Suppressor macrophage (primary cell): ENCODE results near the gene PLPPR4.
"Not testable (repeated sequence)": the region's sequence is repeated elsewhere in the genome, so short reads cannot be mapped to it uniquely, and the experiment has no call there.

Experiments
- DNase-seq, 4 experiments: peaks; one replicate each; pipeline ENCODE4 v3.0.0-alpha.2; 2020 to 2022

Gene PLPPR4

DNA sequence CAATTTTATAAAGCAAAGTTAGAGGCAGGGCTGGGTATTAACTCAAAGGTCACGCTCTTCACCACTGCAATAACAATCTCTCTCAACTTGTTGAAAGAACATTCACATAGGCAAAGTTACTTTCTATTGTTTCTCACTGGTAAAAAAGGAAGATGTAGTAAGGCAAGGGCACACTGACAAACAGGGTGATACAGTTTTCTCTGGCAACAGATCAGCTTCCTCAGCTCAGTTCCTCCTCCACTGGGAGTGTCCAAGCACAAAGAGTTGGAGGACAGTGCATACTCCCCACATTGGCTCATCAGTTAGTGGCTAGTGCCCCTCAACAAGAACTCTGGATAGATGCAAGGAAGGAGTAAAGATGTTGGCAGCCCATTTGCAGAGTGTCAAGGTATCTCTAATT is 3.7 kb downstream of the PLPPR4 start:
- DNase-seq: peak in 1 of 4 experiments; percentile 1

DNA sequence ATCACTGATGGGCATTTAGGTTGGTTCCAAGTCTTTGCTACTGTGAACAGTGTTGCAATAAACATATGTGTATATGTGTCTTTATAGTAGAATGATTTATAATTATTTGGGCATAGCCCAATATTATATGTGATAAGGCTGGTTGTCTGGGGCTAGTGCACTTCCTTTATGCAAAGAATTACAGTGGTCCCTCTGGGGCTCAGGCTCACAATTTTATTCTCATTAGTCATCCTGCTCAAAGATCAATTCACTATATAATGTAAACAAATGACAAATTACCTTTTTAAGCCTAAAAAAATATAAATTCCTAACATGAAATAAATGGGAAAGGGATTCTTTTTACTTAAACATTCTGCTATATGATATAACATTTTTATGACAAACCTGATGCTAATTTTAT is 5.0 kb downstream of the PLPPR4 start:
- DNase-seq: no peak

DNA sequence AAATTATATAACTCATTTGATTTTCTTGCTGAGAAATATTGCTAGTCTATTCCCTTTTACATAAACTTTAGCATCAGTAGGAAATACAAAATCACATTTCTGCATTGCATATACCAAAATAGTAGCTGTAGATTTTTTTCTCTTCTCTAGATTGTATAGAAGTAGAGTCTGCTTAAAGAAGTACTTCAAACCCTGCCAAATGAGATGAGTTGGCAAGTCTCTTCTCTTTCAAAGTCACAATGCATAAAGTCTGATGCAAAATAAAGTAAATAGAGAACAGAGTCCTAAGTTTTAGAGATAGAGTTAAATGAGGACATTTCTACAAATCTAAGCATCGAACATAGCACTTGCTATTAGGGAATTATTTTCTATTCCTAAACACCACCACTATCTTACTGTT is 6.4 kb downstream of the PLPPR4 start:
- DNase-seq: no peak

DNA sequence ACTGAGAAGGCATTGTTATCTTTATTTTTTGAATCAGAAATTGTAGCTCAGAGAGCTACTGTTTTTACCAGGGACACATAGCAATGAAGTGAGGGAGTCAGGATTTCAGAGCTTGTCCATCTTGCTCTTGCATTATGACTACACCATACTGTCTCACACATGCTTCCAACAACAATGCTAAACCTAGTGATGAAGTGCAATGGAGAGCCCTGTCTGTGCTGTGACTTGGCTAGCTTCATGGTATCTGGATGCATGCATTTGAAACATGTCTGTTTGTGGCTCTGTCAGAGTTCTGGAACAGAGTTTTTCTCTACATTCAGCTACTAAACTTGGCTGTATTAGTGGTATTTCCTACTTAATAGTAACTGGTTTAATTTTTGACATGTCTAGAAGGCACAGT is 7.0 kb downstream of the PLPPR4 start:
- no peak for DNase-seq

DNA sequence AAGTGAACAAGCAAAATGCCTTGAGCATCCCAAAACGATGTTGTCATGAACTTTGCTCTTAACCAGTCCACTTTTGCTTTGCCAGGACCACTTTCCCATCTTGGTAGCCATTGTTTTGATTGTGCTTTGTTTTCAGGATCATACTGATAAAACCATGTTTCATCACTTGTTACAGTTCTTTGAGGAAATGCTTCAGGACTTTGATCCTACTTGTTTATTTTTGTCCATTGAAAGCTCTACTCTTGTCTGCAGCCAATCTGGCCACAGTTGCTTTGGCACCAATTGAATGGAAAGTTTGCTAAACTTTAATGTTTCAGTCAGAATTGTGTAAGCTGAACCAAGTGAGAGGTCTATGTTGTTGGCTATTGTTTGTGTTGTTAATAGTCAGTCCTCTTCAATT is 12.8 kb downstream of the PLPPR4 start:
- no peak for DNase-seq

DNA sequence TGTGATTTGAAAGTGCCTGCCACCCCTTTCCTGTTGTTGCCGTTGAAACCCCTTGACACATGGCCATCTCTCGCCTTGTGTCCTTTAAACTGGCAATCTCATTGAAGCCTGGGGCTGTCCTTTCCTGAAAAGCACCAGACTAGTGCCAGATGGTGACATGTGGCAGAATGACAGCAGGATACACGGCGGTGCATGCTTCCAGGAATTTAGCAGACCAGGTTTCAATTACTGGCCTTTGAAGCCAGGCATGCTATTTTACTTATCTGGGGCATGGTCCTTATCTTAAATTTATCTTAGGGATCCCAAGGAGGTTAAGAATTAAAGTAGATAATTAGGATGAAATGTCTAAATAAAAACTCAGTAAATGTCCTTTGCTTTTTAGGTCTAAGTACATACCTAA is 15.2 kb downstream of the PLPPR4 start:
- DNase-seq: no peak

DNA sequence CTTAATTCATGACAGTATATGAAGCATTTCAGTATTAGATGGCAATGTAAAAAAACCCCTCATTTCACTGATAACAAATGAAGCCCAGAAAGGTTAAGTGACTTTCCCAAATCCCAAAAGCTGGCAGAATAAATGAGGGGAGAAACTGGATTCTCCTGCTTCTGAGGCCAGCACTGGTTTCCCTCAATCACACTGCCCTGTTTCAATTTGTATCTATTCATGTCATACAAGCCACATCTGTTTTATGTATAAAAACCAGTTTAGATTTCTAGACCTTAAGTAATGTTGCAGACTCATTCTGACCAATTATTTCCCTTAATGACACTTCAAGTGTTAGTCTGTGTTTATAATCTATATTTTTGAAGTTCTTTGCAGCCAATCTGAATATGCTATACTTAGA is 16.8 kb downstream of the PLPPR4 start:
- DNase-seq: no peak

DNA sequence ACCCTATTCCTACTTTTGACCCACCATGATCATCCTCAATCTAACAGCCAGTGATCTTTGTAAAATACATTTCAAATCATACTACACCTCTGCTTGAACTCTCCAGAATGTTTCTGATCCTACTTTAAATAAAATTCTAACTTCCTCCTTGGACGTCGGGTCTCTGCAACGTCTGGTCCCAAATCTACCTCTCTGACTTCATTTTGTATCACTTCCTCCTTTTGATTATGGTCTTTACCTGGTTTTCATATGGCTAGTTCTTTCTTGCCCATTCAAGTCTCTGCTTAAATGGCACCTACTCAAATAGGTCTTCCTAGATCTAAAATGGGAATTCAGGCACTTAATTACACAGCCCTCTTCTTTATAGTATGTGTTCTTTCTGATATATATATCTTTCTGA is 18.2 kb downstream of the PLPPR4 start:
- DNase-seq: no peak

DNA sequence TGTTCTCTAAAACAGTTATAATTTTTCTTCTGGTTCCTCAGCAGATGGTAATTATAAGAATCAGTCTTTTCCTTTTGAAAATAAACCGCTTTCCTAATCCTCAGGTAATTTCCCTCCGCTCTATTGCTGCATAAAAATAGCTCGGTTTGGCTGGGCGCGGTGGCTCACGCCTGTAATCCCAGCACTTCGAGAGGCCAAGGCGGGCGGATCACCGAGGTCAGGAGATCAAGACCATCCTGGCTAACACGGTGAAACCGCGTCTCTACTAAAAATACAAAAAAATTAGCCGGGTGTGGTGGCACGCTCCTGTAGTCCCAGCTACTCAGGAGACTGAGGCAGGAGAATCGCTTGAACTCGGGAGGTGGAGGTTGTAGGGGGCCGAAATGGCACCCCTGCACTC is 19.2 kb downstream of the PLPPR4 start:
- DNase-seq: not testable (repeated sequence)

DNA sequence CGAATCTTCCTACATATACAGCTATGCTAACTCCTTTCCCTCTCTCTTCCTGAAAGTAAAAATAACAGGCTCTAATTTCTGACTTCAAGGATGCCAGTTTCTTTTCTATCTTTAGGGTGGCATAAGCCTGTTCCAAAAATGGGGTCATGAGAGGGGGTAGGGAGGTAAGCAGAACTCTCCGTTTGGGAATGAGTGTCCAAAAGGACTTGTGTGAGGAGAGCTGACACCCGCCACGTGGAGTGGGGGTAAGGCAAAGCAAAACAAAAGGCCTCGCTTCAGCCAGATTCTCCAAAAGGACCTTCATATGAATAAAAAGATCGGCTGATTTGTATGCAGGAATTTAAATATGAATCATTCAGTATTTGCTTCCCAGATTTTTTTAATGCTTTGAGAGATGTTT is 28.6 kb downstream of the PLPPR4 start:
- no peak for DNase-seq

DNA sequence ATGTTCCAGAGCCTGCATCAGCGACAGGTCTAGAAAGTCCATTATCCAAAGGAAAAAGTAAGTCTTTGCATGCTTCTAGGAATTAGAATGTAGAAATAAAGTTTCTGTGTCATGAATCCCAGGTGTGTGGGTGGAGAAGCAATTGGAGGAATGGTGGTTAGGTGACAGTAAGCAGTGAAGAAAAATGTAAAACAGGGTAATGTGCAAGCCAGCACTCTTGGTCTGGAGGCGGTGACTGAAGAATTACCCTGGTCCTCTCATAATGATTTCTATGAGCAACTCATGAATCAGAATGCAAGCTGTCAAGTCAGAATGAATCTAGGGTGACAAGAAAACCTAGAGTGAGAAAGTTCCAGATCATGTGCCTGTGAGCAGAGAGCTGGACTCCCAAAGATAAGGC is 33.6 kb downstream of the PLPPR4 start:
- no peak for DNase-seq

DNA sequence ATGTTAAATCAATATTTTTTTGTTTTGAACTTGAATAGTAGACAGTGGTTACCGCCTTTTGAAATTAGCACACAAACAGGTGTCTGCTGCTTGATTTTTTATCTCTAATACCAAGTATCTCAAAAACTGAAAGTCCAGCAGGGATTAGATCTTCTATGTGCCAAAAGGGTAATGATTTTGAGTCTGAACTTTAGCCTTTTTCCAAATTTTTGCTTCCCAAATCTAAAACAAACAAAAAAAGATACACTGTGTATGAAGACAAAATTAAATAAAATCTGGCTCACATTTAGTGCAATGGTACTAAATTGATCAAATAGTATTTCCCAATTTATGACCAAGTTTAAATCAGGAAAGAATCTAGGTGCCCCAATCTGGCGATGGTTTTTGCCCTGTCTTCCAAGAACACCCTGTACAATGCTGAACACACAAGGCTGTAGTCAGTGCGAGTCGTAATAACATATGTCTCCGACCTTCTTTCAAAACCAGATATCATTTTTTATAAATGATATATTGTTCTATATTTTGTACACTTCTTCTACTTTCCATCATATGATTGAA is 40.5 kb downstream of the PLPPR4 start:
- no peak for DNase-seq

DNA sequence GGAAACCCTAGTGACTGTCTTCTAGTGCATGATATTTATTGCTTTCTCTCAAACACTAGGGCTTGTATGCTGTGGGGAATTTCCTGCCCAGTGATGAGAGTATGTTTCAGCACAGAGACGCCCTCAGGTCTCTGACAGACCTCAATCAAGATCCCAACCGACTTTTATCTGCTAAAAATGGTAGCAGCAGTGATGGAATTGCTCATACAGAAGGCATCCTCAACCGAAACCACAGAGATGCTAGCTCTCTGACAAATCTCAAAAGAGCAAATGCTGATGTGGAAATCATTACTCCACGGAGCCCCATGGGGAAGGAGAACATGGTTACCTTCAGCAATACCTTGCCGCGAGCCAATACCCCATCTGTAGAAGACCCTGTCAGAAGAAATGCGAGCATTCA is 41.3 kb downstream of the PLPPR4 start:
- DNase-seq: no peak

DNA sequence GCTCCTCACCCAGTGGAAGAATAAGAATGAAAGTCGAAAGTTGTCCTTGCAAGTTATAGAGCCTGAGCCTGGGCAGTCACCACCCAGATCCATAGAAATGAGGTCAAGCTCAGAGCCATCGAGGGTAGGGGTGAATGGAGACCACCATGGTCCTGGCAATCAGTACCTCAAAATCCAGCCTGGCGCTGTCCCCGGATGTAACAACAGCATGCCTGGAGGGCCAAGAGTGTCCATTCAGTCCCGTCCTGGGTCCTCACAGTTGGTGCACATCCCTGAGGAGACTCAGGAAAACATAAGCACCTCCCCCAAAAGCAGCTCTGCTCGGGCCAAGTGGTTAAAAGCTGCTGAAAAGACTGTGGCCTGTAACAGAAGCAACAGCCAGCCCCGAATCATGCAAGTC is 41.8 kb downstream of the PLPPR4 start:
- DNase-seq: no peak

DNA sequence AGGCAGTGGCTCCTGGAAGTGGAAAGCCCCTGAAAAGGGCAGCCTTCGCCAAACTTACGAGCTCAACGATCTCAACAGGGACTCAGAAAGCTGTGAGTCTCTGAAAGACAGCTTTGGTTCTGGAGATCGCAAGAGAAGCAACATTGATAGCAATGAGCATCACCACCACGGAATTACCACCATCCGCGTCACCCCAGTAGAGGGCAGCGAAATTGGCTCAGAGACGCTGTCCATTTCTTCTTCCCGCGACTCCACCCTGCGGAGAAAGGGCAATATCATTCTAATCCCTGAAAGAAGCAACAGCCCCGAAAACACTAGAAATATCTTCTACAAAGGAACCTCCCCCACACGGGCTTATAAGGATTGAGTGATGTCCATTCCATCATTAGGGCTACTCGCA is 42.4 kb downstream of the PLPPR4 start:
- DNase-seq: no peak

DNA sequence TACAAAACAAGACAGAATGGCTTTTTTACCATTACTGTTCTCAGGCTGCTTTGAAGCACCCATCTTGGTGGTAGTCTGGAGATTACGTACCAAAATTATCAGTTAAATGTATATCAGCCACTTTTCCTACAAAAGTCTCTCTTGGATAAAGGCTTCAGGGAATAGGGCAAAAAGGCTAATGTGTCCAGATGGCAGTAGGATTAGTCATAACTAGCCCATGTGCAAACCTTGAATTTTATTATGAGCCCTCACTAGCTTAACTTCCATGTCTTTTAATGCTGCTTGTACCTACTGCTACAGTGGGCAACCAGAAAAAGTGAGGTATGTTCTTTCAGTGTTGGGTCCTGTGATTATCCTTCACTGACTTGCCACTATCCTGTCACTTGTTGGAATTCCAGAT is 51.0 kb downstream of the PLPPR4 start:
- no peak for DNase-seq

DNA sequence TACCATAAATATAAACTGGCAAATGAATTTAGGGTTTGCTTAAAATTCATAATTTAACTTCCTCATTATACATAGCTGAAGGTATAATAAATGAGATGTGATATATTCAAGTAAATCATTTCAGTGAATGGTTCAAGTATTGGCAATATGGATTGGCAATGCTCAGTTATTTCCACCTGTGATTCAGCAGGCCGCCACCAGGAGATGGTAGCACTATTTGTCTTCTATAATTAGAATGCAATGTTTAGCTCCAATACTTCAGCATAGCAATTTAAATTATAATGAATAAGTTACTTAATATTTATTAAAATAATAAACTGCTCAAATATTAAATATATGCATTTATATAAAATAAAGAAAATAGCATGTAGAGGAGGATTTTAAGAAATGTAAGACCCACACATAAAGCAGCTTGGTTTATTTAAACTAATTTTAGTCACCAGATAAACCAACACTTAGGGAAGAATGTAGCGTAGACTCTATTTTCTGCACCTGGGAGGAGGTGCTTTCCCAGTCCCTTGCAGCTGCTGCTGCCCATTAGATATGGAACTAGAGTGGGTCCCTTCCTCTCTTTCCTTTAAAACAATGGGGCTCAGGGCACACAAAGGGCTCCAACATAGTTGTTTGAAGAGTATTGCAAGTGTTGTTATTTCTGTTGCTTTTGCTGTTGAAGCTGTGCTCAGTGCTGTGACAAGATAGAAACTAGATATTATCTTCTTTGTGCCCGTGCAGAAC is 62.1 kb downstream of the PLPPR4 start:
- peak in 1 of 4 experiments; percentile 5 for DNase-seq

DNA sequence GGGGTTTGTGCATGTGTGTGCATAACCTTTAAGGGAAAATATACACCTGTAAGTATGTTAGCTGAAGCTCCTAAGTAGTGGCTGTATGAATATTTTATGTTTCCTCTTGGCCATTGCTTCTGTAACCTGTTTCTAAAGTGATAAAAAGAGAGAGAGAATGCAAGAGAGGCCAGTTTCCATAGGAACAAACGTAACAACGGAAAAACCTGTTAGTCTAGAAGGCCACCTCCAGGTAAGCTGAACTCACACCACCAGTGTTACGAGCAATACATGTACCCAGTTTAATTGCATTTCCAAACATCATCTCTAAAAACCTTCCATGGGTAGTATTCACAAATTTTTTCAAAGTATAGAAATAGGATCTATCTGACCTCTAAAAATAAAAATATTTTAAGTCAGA is 63.1 kb downstream of the PLPPR4 start:
- DNase-seq: no peak

DNA sequence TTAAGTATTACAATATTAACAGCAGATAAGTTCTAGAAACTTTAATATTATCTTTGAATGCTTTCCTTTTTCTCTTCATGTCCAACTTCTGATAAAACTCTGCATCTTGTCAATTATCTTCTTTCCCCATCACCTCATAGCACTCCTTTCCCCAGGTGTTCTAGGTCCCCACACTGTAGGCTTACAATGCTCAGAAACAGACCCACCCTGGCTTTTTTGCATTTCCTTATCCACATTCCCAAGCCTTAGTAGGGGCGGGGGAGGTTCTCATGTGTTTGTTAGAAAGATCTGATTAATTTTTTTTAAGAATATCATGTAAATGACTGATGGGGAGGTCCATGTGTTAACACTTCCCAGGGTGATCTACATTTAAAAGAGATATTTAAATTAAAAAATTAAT is 63.9 kb downstream of the PLPPR4 start:
- DNase-seq: no peak

DNA sequence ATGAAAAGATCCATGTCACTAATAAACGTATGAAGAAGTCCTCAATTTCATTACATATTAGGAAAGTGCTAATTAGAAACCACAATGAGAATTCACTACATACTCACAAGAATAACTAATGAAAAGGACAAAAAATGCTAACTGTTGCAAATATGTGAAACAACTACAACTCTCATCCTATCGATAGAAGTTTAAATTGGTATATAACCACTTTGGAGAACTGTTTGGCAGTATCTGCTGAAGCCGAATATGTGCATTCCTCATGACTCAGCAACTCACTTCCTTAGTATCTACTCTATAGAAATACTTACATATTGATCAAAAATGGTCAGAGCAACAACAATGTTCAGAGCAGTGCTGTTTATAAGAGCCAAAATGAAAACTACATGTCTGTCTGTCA is 66.8 kb downstream of the PLPPR4 start:
- DNase-seq: no peak

DNA sequence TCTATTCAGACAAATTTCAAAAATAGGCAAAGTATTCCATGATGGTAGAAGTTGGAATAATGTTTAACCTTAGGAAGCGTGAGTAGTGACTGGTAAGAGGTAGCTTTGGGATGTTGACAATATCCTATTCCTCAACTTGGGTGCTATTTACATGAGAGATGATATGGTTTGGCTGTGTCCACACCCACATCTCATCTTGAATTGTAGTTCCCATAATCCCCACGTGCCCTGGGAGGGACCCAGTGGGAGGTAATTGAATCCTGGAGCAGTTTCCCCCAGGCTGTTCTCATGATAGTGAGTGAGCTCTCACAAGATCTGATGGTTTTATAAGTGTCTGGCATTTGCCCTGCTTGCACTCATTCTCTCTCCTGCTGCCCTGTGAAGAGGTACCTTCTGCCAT is 67.3 kb downstream of the PLPPR4 start:
- no peak for DNase-seq

DNA sequence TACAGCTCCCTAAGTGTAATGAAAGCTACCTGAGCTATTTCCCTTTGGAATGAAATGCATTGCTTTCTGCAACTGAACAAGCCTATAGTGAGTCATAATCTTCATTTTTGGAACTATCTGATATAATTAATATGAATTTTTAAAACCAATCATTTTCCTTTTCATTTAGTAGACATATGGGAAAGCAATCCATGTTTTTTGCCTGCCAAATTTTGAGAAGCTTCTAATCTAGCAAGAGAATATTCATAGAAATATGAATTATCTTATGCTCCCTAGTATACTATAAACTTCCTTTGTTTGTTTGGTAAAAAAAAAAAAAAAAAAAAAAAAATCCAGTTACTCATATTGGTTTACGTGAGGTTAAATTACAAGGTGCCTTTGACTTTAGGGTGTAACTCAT is 68.3 kb downstream of the PLPPR4 start:
- no peak for DNase-seq

DNA sequence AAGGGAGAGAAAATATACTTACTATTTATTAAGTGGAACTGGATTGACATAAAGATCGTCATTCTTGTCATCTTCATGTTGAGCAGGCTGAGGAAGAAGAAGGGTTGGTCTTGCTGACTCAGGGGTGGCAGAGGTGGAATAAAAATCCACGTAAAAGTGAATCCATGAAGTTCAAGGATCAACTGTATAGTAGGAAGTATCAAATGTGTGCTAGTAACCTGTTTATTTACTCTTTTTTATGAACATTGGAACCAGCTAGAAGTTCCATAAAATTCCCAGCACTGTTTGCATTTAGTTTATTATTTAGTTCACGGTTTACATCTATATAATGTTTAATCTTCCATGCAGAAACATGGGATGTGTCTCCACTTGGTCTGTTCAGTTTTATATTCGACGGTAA is 70.7 kb downstream of the PLPPR4 start:
- no peak for DNase-seq

DNA sequence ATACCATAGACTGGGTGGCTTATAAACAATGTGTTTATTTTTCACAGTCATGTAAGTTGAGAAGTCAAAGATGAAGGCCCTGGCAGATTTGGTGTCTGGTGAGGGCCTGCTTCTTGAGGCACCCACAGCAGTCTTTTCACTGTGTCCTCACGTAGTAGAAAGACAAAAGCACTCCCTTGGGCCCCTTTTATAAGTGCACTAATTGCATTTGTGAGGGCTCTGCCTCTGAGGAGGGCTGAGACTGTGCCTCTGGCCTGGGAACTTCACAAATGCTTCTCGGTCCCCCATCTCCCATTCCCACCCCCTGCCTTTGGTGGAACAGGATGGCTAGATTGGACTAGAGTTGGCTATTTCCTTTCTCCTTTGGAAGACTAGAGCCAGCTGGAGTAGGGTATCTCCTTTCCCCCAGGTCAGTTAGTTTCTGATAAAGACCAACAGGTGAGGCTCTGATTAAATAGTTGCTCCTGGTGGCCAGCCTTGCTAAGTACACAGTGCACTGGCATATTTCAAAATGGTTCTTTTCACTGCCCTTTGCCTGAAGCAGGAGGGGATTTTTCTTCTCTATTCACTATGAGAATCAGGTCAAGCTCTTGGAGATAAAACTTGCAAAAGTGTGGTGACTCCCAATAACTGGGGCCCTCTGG is 82.9 kb downstream of the PLPPR4 start:
- DNase-seq: no peak
